HAP-1 (cell line): ENCODE data around the gene SH3GL2.

ENCODE experiments used
- DNase-seq, 2 experiments: peaks; one replicate each; pipeline ENCODE4 v3.0.0-alpha.2; 2016 to 2020; ENCODE audit warnings: low spot score in 2 of 2
- H3K27me3 ChIP-seq: fragments of 250-450 bp; sonication (Bioruptor Pico); 2 replicates; pipeline ENCODE4 v1.5.1; 2020; ENCODE audit warnings: low read depth, mild to moderate bottlenecking, moderate library complexity
- H3K36me3 ChIP-seq: fragments of 250-450 bp; sonication (Bioruptor Pico); replicated peaks from 2 replicates; pipeline ENCODE4 v1.5.1; 2020; ENCODE audit warnings: mild to moderate bottlenecking
- H3K4me1 ChIP-seq: fragments of 250-450 bp; sonication (Bioruptor Pico); 2 replicates; pipeline ENCODE4 v1.5.1; 2020; ENCODE audit warnings: mild to moderate bottlenecking
- H3K4me3 ChIP-seq: fragments of 250-450 bp; sonication (Bioruptor Pico); 2 replicates; pipeline ENCODE4 v1.5.1; 2020; ENCODE audit warnings: mild to moderate bottlenecking, moderate library complexity
- H3K9me3 ChIP-seq: fragments of 250-450 bp; sonication (Bioruptor Pico); 2 replicates; pipeline ENCODE4 v1.5.1; 2020; ENCODE audit warnings: mild to moderate bottlenecking, moderate library complexity
- in situ Hi-C: fragments of 300-500 bp; cut with MboI; formaldehyde crosslinking; loops from 3 replicates; pipeline ENCODE4 v1.14.3; 2020; ENCODE audit warnings: low sequenced_read_pairs, inconsistent platforms, mixed read lengths

Gene SH3GL2

DNA sequence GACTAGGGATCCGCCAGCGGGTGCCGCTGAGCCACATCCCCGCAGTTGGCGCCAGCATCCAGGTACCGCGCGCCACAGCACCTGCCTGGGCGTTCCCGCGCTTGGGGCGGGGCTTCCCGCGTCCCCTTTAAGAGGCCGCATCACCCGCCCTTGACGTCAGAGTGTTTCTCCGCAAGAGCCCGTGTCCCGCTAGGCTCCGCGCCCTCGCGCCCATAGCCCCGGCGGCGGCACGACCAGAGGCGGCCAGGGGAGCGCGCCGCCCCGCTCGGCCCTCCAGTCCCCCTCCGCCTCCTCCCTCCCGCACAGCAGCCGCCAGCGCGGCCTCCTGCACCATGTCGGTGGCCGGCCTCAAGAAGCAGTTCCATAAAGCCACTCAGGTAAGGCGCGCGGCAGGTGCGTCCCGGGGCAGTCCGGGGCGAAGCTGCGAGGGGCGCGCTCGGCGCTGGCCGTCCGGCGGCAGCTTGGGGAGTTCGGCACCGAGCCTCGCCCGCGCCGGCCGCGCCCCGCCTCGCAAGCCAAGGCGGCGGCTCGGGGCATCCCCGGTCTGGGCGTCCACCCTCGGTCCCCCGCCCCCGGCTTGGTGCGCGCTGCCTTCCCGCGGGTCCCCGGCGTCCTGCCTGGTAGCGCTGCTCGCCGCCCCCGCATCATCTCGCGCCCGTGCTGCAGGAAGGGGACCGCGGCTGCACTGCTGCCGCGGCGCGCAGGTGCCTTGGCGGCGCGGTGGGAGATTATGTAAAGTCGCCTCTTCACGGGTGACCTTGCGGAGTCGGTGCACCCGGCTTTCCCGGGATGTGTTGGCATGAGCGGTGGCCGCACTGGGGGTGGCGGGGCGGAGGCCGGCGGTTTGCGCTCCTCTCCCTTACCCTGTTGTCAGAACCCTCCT is at the start of gene SH3GL2:
Gene SH3GL2 (plus strand): TSS at position 156 of the 883 bp plus-strand sequence.
- no peaks in the 10 kb centered on the region; the same call in 1 of the 2 replicates for H3K4me1 ChIP-seq
- in situ Hi-C loops = no loop called here
- H3K9me3 ChIP-seq = no peaks in the 10 kb centered on the region
- no peaks in the 10 kb centered on the region for H3K36me3 ChIP-seq
- peak within 1 kb of the TSS; percentile 22 for H3K4me3 ChIP-seq
- DNase-seq = peak; percentile 18 to 65
- peaks cover 54% of the 10 kb centered on the region for H3K27me3 ChIP-seq

DNA sequence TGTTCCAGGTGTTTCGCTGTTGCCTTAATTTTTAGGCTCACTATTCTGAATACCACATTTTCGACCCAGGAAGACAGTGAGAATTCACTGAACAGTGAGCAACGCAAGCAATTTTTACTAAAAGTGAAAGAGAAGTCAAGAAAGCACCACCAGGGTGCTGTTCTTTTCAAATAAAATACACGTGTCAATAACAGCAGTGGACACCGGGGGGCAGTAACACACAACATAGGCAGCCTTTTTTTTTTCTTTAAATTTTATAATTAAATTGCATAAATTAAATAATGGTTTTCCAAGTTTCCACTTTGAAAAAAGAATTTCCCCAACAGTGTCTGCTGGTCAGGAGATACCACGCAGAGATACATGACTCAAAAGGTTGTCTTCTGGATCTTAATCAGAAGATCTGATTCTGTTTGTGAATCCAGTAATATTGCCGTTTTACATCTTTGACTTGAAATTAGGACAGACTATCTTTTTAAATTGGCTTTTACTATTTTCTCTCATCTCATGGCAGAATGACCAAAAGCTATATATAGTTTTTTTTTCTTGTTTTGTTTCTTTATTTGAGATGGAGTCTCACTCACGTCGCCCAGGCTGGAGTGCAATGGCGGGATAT is 47.1 kb upstream of the SH3GL2 start:
- peaks cover 4% of the 10 kb centered on the region for H3K27me3 ChIP-seq
- no peaks in the 10 kb centered on the region for H3K36me3 ChIP-seq
- no peak overlapping the region for H3K4me3 ChIP-seq
- H3K9me3 ChIP-seq = no peaks in the 10 kb centered on the region
- in situ Hi-C loops = loop anchor here (10.0 to 25.0 kb wide), 2 partner anchors 673 to 1506 kb away; partner anchors contain the start of genes RRAGA and SAXO1
- DNase-seq = peak; percentile 61 to 72
- peaks cover 6% of the 10 kb centered on the region; the same call in 1 of the 2 replicates for H3K4me1 ChIP-seq

DNA sequence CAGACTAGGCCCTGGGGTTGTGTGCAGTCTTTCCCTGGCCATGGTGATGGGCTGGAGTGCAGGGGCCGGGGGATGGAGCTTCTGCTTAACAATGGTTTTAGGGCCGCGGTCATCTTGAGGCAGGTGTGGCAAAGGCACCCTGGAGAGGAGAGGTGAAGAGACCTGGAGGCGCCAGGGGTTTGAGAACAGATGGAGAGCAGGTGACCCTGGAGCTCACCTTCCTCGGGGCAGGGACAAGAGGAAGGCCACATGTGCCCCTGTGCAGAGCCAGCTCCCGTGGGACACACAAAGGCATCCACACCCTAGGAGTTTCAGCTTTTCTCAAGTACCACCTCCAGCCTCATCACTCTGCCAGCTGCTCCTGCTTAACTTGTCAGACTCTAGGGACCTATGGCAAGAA is 46.4 kb upstream of the SH3GL2 start:
- Histone ChIP-seq H3K4me3 (no peak overlapping the region), H3K9me3 (no peaks in the 10 kb centered on the region), H3K4me1 (peaks cover 6% of the 10 kb centered on the region; the same call in 1 of the 2 replicates), H3K36me3 (no peaks in the 10 kb centered on the region), H3K27me3 (peaks cover 4% of the 10 kb centered on the region)
- no peak for DNase-seq
- in situ Hi-C loops = loop anchor here (10.0 to 25.0 kb wide), 2 partner anchors 672 to 1505 kb away; partner anchors contain the start of genes RRAGA and SAXO1

DNA sequence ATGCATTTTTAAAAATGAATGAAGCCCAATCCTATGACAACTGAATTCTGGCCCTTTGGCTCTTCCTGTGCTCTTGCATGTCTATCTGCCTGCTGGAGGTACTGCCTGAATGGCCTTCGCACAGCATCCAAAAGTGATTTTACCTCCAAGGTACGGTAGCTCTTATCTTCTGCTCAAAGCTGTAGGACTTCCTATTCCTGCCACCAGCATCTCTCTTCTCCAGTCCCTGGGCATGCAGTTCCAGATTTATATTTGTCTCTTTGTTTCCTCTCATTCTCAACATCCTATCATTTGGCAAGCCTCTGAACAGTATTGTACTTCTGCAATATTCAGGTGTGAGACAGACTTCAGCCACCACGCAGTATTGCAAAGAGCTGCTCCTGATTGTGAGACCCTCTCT is 43.7 kb upstream of the SH3GL2 start:
- peaks cover 4% of the 10 kb centered on the region for H3K27me3 ChIP-seq
- H3K4me3 ChIP-seq = no peak overlapping the region
- no peaks in the 10 kb centered on the region for H3K9me3 ChIP-seq
- DNase-seq = no peak
- H3K36me3 ChIP-seq = no peaks in the 10 kb centered on the region
- H3K4me1 ChIP-seq = peaks cover 6% of the 10 kb centered on the region; the same call in 1 of the 2 replicates
- in situ Hi-C loops = loop anchor here (5.0 to 25.0 kb wide), 3 partner anchors 272 to 1502 kb away; partner anchors contain the start of genes RRAGA and SAXO1

DNA sequence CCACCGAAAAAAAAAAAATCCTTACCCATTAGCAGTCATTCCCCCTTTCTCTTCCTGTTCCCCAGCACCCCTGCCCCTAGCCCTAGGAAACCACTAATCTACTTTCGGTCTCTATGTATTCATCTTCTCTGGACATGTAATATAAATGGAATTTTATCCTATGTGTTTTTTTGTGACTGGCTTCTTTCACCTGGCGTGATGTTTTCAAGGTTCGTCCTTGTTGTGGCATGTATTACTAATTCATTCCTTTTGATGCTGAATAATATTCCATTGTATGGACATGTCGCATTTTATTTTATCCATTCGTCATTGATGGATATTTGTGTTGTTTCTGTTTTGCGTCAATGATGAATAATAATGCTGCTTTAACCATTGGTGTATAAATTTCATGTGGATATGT is 42.8 kb upstream of the SH3GL2 start:
- in situ Hi-C loops = loop anchor here (5.0 to 25.0 kb wide), 3 partner anchors 271 to 1501 kb away; partner anchors contain the start of genes RRAGA and SAXO1
- Histone ChIP-seq H3K4me1 (peaks cover 6% of the 10 kb centered on the region; the same call in 1 of the 2 replicates), H3K9me3 (no peaks in the 10 kb centered on the region), H3K36me3 (no peaks in the 10 kb centered on the region), H3K4me3 (no peak overlapping the region), H3K27me3 (peaks cover 4% of the 10 kb centered on the region)
- DNase-seq = no peak

DNA sequence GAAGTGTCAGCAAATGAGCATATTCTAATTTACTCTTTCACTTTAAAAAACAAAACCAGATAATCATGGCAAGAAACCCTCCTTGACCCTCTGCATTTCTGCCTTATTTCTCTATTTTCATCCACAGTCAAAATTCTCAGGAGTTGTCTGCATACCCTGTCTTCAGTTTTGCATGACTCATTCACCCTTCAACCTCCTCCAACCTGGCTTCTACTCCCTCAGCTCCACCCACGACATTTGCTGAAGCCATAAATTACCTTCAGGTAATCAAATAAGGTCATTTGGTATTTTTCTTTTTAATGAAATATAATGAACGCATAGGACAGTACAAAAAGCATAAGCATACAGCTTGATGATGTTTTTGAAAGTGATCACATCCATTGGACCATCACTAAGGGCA is 27.8 kb upstream of the SH3GL2 start:
- no peak for DNase-seq
- H3K9me3 ChIP-seq = no peaks in the 10 kb centered on the region
- no peaks in the 10 kb centered on the region for H3K4me1 ChIP-seq
- no peaks in the 10 kb centered on the region for H3K36me3 ChIP-seq
- in situ Hi-C loops = no loop called here
- no peak overlapping the region for H3K4me3 ChIP-seq
- H3K27me3 ChIP-seq = no peaks in the 10 kb centered on the region

DNA sequence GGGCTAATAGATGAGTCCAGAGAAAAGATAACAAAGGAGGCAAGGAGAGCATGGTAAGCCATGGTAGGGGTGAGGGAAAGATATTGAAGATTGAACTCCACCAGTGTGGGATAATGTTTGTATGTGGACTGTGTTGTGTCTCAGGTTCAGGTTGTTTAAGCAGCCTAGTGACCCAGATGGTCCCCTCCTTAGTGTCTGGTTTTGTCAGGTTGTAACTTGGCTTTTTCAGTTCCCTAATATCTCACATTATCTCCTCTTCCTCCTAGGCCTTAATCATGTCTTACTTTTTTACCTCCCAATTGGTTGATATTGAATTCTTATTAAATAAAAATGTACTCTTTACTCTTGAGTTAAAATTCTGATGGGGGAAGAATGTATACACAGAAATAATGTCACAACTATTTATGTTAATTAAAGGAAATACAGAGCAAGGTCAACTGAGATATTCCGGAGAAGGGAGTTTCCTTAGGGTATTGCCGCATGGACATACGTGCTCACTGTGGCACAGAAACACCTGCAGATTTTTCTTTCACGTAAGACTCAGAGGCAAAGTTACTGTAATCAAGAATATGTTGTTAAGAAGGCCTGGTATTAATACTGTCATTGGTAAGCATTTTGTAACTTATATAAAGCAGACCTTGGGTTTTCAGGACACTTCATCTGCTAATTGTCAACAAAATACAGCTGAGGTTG is 23.4 kb upstream of the SH3GL2 start:
- no peak for DNase-seq
- in situ Hi-C loops = no loop called here
- Histone ChIP-seq H3K36me3 (no peaks in the 10 kb centered on the region), H3K4me3 (no peak overlapping the region), H3K4me1 (no peaks in the 10 kb centered on the region), H3K9me3 (no peaks in the 10 kb centered on the region), H3K27me3 (no peaks in the 10 kb centered on the region)

DNA sequence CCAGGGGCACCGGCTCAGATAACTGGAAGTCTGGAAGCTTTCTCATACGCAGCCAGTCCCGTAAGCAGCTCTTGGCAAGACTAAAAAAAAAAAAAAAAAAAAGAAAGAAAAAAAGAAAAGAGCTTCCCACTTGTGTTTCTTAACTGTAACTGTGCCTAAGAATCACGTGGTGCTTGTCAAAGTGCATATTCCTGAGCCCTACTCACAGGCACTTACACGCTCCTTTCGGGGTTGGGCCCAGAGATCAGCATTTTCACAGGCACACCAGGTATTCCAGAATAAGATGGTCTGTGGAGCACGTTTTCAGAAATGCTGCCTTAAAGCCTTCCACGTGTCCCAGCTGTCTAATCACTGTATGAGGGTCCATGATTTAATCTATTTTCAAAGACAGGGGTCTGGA is 22.6 kb upstream of the SH3GL2 start:
- Histone ChIP-seq H3K27me3 (no peaks in the 10 kb centered on the region), H3K4me3 (no peak overlapping the region), H3K9me3 (no peaks in the 10 kb centered on the region), H3K36me3 (no peaks in the 10 kb centered on the region), H3K4me1 (no peaks in the 10 kb centered on the region)
- in situ Hi-C loops = no loop called here
- DNase-seq = no peak

DNA sequence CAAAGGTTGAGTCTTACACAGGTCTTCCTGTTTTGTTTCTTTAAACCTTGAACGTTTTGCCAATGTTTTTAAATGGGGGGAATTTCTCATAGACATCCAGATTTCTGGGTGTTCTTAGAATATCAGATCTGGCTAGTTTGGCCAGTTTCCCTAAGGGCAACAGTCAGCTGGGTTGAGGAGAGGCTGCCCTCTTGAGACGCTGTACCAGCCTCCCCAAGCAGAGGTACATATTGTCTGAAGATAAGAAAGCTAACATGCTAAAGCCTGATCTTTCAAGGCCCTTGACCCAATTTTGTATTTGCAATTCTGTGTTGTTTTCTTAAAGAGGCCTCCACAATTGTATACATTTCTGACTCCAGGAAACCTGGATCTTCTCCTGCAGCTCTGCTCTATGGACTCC is 21.9 kb upstream of the SH3GL2 start:
- H3K4me3 ChIP-seq = no peak overlapping the region
- H3K36me3 ChIP-seq = no peaks in the 10 kb centered on the region
- H3K9me3 ChIP-seq = no peaks in the 10 kb centered on the region
- DNase-seq = no peak
- no peaks in the 10 kb centered on the region for H3K4me1 ChIP-seq
- H3K27me3 ChIP-seq = no peaks in the 10 kb centered on the region
- in situ Hi-C loops = no loop called here

DNA sequence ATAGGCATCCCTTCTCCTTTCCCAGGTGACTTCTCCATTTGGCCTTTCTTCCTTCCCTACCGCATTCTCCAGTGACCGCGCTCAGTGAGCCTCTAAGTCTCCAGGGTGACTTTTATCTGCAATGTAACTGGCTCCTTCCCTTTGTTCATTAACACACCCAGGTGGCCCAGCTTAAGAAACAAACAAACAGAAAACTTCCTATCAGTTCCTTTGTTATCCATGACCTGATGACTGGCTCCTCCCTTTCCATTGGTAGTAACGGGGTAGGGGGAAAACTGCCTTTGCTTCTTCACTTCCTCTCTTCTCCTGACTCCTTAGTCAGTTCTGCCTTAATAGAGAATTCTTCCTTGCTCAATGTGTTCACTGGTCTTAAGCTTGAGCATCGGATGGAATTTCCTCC is 7.0 kb upstream of the SH3GL2 start:
- Histone ChIP-seq H3K36me3 (no peaks in the 10 kb centered on the region), H3K9me3 (no peaks in the 10 kb centered on the region), H3K4me3 (no peak overlapping the region), H3K27me3 (peaks cover 24% of the 10 kb centered on the region), H3K4me1 (no peaks in the 10 kb centered on the region)
- DNase-seq = no peak
- in situ Hi-C loops = no loop called here

DNA sequence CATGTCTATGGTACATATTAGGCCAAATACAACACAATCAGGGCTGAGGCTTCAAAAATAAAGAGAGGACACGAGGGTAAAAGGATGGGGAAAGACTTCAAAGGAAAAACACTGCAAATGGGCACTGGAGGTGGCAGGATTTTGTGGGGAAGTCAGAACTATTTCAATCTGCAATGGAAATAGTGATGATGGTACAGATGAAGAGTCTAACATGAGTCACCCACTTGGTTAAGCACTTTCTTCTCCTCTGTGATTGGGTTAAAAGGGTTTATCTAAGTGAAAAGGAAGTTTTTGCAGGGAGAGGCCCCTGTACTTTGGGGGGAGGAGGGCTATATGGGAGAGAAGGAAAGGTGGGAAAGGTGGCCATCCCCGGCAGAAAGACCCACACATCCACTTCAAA is 4.5 kb upstream of the SH3GL2 start:
- Histone ChIP-seq H3K36me3 (no peaks in the 10 kb centered on the region), H3K27me3 (peaks cover 38% of the 10 kb centered on the region), H3K4me1 (no peaks in the 10 kb centered on the region), H3K9me3 (no peaks in the 10 kb centered on the region), H3K4me3 (no peak overlapping the region)
- DNase-seq = no peak
- in situ Hi-C loops = no loop called here

DNA sequence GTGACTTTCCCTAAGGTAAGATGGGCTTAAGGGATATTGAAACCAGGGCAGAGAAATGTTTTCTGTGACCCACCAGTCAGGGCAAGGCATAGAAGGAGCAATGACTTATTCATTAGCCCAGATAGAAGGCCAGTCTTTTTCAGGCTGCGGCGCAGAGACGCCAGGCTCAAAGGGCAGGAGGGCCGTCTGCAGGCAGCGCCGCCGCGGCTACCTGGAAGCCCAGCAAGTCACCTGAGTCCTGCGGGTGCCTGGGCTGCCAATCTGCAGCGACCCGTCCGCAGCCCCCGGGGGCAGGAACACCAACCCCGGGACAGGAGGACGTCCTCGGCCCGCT is 322 bp upstream of the SH3GL2 start:
- Histone ChIP-seq H3K9me3 (no peaks in the 10 kb centered on the region), H3K36me3 (no peaks in the 10 kb centered on the region), H3K4me1 (no peaks in the 10 kb centered on the region; the same call in 1 of the 2 replicates), H3K27me3 (peaks cover 59% of the 10 kb centered on the region), H3K4me3 (peak overlapping the region; percentile 22)
- no peak for DNase-seq
- in situ Hi-C loops = no loop called here

DNA sequence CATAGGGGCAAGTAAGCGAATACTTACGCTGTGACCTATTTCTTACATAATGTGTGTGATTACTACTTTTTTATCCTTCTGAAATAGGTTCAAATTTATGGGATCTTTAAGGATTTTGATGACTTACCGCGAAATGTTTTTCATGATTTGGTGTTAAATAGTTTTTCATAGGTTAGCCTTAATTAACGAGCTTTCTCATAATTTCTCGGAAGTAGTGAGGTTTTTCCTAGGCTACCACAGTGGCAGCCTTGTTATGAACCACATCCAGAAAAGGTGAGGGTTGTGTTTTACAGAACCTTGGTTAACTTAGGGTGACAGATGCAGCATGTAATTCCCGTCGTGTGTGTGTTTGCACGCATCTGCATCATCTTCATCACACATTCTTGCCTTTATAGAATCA is 1.3 kb downstream of the SH3GL2 start:
- no peak overlapping the region for H3K4me3 ChIP-seq

More for the DNA sequence above, 1.3 kb downstream of the SH3GL2 start:
- in situ Hi-C loops = no loop called here
- no peak for DNase-seq
- no peaks in the 10 kb centered on the region for H3K36me3 ChIP-seq
- H3K27me3 ChIP-seq = peaks cover 50% of the 10 kb centered on the region
- no peaks in the 10 kb centered on the region for H3K9me3 ChIP-seq
- no peaks in the 10 kb centered on the region; the same call in 1 of the 2 replicates for H3K4me1 ChIP-seq
